ENCODE measurements around the gene AFF3. TPM values are rescaled to one million over a fixed set of nuclear protein-coding genes. Genes with fewer than 3 reads are reported as not detected.
"Not testable (repeated sequence)": the region's sequence is repeated elsewhere in the genome, so short reads cannot be mapped to it uniquely, and the experiment has no call there.

AFF3 gene
- total RNA-seq, 2 experiments from 2014 or later = 0.03 TPM

DNA sequence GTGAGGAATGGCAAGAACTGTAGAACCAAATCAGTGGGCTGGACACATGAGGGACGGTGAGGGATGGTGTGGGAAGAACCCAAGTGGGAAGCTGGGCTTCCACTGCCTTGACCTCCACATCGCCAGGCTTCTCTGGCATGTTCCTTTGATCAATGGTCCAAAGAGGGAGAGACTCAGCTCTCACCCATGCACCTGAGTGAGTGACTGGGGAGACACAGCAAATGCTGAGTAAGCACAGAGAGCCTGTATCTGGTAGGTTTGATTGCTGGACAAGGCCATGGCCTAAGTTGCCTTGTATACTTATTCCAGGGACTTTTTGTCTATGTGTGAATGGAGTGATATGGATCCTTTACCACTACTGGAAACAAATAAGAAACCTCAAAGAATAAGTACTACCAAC lies 188.6 kb downstream of the AFF3 start:
- POLR2A ChIA-PET = no interaction called here
- no peaks in the 10 kb centered on the region for H3K36me3 Mint-ChIP-seq (ENCODE audit: low read depth)
- no peaks in the 10 kb centered on the region for H3K9me3 Mint-ChIP-seq
- H3K4me3 Mint-ChIP-seq = no peak overlapping the region
- H3K27me3 Mint-ChIP-seq = no peaks in the 10 kb centered on the region
- no peak for DNase-seq
- H3K4me1 Mint-ChIP-seq = no peaks in the 10 kb centered on the region
- no peak overlapping the region for H3K27ac Mint-ChIP-seq
- CTCF ChIA-PET = no interaction called here

DNA sequence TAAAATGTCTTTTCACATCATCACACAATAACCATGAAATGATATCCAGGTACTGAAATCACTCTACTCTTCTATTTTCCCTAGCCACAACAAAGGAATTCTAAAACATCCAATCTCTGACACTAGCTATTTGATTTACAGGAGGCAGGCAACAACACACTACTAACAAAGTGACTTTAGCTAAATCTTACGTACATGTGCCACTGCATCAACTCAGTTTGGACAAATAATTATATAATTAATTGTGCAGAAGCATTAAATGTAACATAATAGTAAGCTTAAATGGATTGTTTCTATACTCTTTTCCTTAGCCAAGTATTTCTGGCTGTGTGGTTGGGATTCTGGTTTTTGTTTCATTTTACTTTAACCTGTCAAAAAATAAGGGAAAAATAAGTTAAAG lies 192.4 kb downstream of the AFF3 start:
- H3K27me3 Mint-ChIP-seq = no peaks in the 10 kb centered on the region
- no peak for DNase-seq
- H3K4me1 Mint-ChIP-seq = no peaks in the 10 kb centered on the region
- H3K36me3 Mint-ChIP-seq (ENCODE audit: low read depth) = no peaks in the 10 kb centered on the region
- CTCF ChIA-PET = no interaction called here
- no peak overlapping the region for H3K4me3 Mint-ChIP-seq
- POLR2A ChIA-PET = no interaction called here
- H3K9me3 Mint-ChIP-seq = no peaks in the 10 kb centered on the region
- H3K27ac Mint-ChIP-seq = no peak overlapping the region

DNA sequence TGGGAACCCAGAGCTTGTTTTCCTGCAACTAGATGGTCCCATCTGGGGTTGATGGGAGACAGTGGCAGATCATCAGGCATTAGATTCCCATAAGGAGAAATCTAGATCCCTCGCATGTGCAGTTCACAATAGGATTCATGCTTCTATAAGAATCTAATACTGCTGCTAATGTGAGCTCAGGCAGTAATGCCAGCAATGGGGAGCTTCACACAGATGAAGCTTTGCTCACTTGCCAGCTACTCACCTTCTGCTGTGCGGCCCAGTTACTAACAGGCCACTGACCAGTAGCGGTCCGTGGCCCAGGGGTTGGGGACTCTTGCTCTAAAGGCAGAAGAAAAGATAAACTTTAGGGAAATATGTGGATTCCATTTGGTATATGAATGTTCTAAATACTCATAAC lies 192.9 kb downstream of the AFF3 start:
- H3K27ac Mint-ChIP-seq = no peak overlapping the region
- CTCF ChIA-PET = no interaction called here
- H3K36me3 Mint-ChIP-seq (ENCODE audit: low read depth) = no peaks in the 10 kb centered on the region
- H3K27me3 Mint-ChIP-seq = no peaks in the 10 kb centered on the region
- H3K4me3 Mint-ChIP-seq = no peak overlapping the region
- no peaks in the 10 kb centered on the region for H3K9me3 Mint-ChIP-seq
- POLR2A ChIA-PET = no interaction called here
- H3K4me1 Mint-ChIP-seq = no peaks in the 10 kb centered on the region
- no peak for DNase-seq

DNA sequence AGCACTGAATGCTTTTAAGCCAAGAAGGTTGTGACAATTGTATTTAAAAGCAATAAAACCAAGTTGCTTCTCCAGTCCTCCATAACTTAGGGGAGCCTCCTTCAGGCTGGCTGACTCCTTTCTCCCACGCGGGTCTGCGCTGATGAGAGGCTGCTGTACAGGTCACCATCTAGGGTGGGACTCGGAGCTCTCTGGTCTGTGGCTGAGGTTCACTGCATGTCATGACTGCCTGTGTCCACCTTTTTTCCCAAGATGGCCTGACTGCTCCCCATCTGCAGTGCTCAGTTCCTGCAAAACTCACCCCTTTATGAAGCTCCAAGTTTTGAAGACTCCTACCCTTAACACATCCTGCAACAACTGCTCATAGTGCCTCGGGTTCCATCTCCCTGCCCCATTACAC lies 194.4 kb downstream of the AFF3 start:
- no peaks in the 10 kb centered on the region for H3K36me3 Mint-ChIP-seq (ENCODE audit: low read depth)
- ChIA-PET CTCF (no interaction called here), POLR2A (no interaction called here)
- no peak for DNase-seq
- no peaks in the 10 kb centered on the region for H3K27me3 Mint-ChIP-seq
- no peaks in the 10 kb centered on the region for H3K9me3 Mint-ChIP-seq
- H3K4me3 Mint-ChIP-seq = no peak overlapping the region
- no peaks in the 10 kb centered on the region for H3K4me1 Mint-ChIP-seq
- no peak overlapping the region for H3K27ac Mint-ChIP-seq

DNA sequence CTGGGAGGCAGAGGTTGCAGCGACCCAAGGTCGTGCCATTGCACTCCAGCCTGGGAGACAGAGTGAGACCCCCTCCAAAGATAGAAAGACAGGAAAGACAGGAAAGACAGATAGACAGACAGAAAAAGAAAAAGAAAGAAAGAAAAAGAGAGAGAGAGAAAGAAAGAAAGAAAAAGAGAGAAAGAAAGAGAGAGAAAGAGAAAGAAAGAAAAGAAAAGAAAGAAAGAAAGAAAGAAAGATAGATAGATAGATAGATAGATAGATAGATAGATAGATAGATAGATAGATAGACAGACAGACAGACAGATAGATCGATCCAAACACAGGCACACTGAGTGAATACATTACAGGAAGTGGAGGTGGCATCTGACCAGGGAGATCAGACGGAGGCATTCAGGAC lies 195.0 kb downstream of the AFF3 start:
- DNase-seq; CTCF ChIA-PET; H3K27ac Mint-ChIP-seq; POLR2A ChIA-PET; H3K36me3 Mint-ChIP-seq (ENCODE audit: low read depth); H3K4me3 Mint-ChIP-seq; H3K9me3 Mint-ChIP-seq; H3K4me1 Mint-ChIP-seq; H3K27me3 Mint-ChIP-seq: not testable (repeated sequence)

DNA sequence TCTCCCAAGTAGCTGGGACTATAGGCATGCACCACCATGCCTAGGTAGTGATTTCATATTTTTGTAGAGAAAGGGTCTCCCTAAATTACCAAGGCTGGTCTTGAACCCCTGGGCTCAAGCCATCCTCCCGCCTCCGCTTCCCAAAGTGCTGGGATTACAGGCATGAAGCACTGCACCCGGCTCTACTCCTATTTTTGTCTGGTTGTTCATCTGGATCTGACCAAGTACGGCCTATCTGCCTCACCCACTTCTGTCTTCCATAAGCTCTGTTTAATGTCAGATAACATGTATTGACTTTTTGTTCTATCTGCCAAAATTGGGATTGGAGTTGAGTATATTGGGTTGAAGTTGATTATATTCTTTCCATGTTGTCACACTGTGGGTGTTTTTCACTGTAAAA lies 198.4 kb downstream of the AFF3 start:
- no peaks in the 10 kb centered on the region for H3K27me3 Mint-ChIP-seq
- H3K4me1 Mint-ChIP-seq = no peaks in the 10 kb centered on the region
- no peaks in the 10 kb centered on the region for H3K36me3 Mint-ChIP-seq (ENCODE audit: low read depth)
- POLR2A ChIA-PET = no interaction called here
- no peak overlapping the region for H3K4me3 Mint-ChIP-seq
- no peak overlapping the region for H3K27ac Mint-ChIP-seq
- no peaks in the 10 kb centered on the region for H3K9me3 Mint-ChIP-seq
- CTCF ChIA-PET = no interaction called here
- DNase-seq = no peak

GRCh38 chr2:99942561-99943347 lies 199.6 kb downstream of the AFF3 start:
- no peaks in the 10 kb centered on the region for H3K9me3 Mint-ChIP-seq
- DNase-seq = no peak
- no peak overlapping the region for H3K4me3 Mint-ChIP-seq
- H3K4me1 Mint-ChIP-seq = no peaks in the 10 kb centered on the region
- POLR2A ChIA-PET = no interaction called here
- no peaks in the 10 kb centered on the region for H3K36me3 Mint-ChIP-seq (ENCODE audit: low read depth)
- CTCF ChIA-PET = no interaction called here
- H3K27me3 Mint-ChIP-seq = no peaks in the 10 kb centered on the region
- no peak overlapping the region for H3K27ac Mint-ChIP-seq

DNA sequence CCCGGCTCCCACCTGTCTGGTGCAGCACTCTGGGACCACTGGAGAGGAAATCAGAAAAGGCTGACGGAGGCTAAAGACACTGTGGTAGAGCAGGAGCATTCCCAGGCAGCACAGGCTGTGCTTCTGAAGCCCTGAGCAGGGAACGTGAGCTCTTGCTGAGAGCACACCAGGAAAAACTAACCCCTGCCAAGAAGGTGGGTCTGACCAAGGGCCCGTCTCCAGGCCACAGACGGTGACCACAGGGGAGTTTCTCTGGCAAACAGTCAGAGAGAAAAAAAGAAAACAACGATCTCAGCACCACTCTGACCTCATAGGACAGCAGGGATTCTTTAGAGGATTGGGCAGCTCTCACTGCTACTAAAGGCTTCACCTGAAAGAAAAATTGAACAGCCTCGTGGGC lies 201.4 kb downstream of the AFF3 start:
- H3K27me3 Mint-ChIP-seq = no peaks in the 10 kb centered on the region
- POLR2A ChIA-PET = no interaction called here
- no peaks in the 10 kb centered on the region for H3K4me1 Mint-ChIP-seq
- H3K36me3 Mint-ChIP-seq (ENCODE audit: low read depth) = no peaks in the 10 kb centered on the region
- no peak for DNase-seq
- no peak overlapping the region for H3K27ac Mint-ChIP-seq
- no peak overlapping the region for H3K4me3 Mint-ChIP-seq
- no peaks in the 10 kb centered on the region for H3K9me3 Mint-ChIP-seq
- CTCF ChIA-PET = no interaction called here

- no peaks in the 10 kb centered on the region for H3K27me3 Mint-ChIP-seq
- no peaks in the 10 kb centered on the region for H3K9me3 Mint-ChIP-seq
- CTCF ChIA-PET = no interaction called here
- H3K36me3 Mint-ChIP-seq (ENCODE audit: low read depth) = no peaks in the 10 kb centered on the region
- no peak for DNase-seq
- no peak overlapping the region for H3K27ac Mint-ChIP-seq
- POLR2A ChIA-PET = no interaction called here
- no peak overlapping the region for H3K4me3 Mint-ChIP-seq
- H3K4me1 Mint-ChIP-seq = no peaks in the 10 kb centered on the region
These were observed 203.3 kb downstream of the AFF3 start for GRCh38 chr2:99939135-99939534.

DNA sequence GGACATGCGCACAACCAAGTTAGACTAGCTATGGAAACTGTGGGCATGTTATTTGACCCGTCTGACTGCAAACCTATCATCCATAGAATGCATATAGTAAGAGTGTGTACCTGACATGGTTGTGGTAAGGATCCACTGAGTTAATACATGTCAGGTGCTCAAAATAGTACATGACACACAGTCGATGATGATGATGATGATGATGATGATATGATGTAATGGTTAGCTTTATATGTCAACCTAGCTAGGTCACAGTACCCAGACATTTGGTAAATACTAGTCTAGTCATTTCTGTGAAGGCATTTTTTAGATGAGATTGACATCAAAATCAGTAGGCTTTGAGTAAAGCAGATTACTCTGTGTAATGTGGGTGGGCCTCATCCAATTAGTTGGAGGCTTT lies 204.1 kb downstream of the AFF3 start:
- Mint-ChIP-seq H3K4me3 (no peak overlapping the region), H3K36me3 (ENCODE audit: low read depth) (no peaks in the 10 kb centered on the region), H3K4me1 (no peaks in the 10 kb centered on the region), H3K27ac (no peak overlapping the region), H3K9me3 (peaks cover 3% of the 10 kb centered on the region), H3K27me3 (no peaks in the 10 kb centered on the region)
- DNase-seq = no peak
- ChIA-PET POLR2A (no interaction called here), CTCF (no interaction called here)

DNA sequence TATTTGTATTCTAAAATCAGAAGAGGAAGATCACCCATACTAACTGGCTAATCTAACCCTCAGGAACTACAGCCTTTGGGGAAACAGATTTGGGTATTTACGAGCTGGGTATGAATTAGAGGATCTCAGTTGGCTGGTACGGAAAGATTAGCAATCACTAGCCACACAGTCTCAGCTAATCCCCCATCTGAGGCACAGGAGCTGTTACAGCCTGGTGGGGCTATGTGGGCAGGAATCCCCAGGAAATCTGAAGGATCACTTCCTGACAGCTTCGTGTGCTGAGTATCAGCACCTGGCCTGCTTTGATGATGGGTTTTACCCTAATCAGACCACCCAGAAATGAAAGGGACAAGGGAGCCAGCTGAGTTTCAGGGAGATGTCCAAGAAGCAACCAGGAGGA lies 206.3 kb downstream of the AFF3 start:
- H3K9me3 Mint-ChIP-seq = peaks cover 3% of the 10 kb centered on the region

DNA sequence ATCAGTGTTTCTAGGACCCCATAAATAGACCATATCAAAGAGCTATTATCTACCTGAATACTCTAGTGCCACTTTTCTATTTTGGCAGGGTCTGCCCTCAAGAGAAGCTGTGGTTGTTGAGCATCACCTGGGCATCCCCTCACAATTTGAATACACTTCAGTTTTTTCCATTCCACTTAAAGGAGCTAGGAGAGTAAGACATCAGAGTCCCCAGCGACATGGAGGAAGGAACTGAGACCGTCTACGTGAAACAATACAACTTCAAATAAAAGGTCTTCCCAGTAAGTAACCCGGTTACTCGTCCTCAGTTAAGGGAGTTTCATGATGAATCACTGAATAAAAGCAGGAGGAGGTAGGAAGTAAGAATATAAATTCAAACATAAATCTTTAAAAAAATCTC lies 206.7 kb downstream of the AFF3 start:
- CTCF ChIA-PET = no interaction called here

More for the DNA sequence above, 206.3 kb downstream of the AFF3 start:
- ChIA-PET CTCF (no interaction called here), POLR2A (no interaction called here)
- DNase-seq = no peak
- H3K27me3 Mint-ChIP-seq = no peaks in the 10 kb centered on the region
- no peaks in the 10 kb centered on the region for H3K4me1 Mint-ChIP-seq
- no peak overlapping the region for H3K27ac Mint-ChIP-seq
- no peak overlapping the region for H3K4me3 Mint-ChIP-seq
- no peaks in the 10 kb centered on the region for H3K36me3 Mint-ChIP-seq (ENCODE audit: low read depth)

DNA sequence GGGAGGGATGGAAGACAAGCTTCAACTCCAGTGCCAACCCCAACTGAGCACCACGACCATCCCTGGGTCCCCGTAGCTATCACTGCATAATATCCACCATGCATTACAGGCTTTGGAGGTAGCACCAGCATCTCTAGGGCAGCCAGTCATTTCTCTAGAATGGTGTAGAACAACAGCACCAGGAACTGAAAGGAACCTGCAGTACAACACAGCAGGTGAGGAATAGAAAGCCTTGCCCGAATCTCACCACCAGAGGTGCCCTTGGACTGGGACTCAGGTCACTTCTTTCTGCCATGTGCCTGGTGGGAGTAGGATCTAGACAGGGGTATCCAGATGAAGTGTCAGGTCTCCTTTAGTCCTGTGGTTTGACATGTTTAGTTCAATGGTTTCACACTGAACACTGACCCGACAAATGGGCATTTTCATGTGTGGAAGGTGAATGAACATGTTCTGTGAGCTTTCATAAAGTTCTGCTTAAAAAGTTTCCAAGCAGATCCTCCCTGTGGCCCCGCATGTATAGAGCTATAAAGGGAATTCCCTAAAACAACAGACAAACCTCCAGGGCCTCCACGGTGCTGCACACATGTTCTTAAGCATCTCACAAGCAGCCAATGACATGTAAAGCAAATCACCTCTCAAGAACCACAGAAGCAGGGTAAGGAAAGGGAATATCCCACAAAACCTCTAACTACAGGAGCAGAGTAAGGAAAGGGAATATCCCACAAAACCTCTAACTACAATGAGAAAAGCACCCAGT lies 208.3 kb downstream of the AFF3 start:
- H3K27ac Mint-ChIP-seq = no peak overlapping the region
- H3K4me1 Mint-ChIP-seq = no peaks in the 10 kb centered on the region
- H3K4me3 Mint-ChIP-seq = no peak overlapping the region
- H3K36me3 Mint-ChIP-seq (ENCODE audit: low read depth) = no peaks in the 10 kb centered on the region
- POLR2A ChIA-PET = no interaction called here
- no peaks in the 10 kb centered on the region for H3K27me3 Mint-ChIP-seq
- DNase-seq = no peak
- CTCF ChIA-PET = no interaction called here
- peaks cover 3% of the 10 kb centered on the region for H3K9me3 Mint-ChIP-seq

More for the DNA sequence above, 206.7 kb downstream of the AFF3 start:
- POLR2A ChIA-PET = no interaction called here
- Mint-ChIP-seq H3K36me3 (ENCODE audit: low read depth) (no peaks in the 10 kb centered on the region), H3K27me3 (no peaks in the 10 kb centered on the region), H3K4me1 (no peaks in the 10 kb centered on the region), H3K9me3 (peaks cover 3% of the 10 kb centered on the region), H3K4me3 (no peak overlapping the region), H3K27ac (no peak overlapping the region)
- DNase-seq = no peak

DNA sequence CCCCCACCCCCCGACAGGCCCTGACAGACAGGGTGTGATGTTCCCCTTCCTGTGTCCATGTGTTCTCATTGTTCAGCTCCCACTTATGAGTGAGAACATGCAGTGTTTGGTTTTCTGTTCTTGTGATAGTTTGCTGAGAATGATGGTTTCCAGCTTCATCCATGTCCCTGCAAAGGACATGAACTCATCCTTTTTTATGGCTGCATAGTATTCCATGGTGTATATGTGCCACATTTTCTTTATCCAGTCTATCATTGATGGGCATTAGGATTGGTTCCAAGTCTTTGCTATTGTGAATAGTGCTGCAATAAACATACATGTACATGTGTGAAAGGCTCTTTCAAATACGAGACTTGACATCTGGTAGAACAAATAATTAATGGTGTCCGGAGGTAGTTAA lies 208.9 kb downstream of the AFF3 start:
- CTCF ChIA-PET; POLR2A ChIA-PET; H3K4me1 Mint-ChIP-seq; DNase-seq; H3K9me3 Mint-ChIP-seq; H3K27ac Mint-ChIP-seq; H3K4me3 Mint-ChIP-seq; H3K27me3 Mint-ChIP-seq; H3K36me3 Mint-ChIP-seq (ENCODE audit: low read depth): not testable (repeated sequence)

Data from activated CD4-positive, alpha-beta memory T cell treated with anti-CD3 and anti-CD28 coated beads, Interleukin-2, amount 10 ng/mL, durations not matched to agents 7 days and 5 days (primary cell).